Measurements from ENCODE around the gene TRIM67.

TRIM67 gene

GRCh38 chr1:231210126-231210525, 48.3 kb downstream of the TRIM67 start:
- Histone ChIP-seq H3K4me1 (ENCODE audit: control insufficient read depth, insufficient read depth, low read length) (no peaks in the 10 kb centered on the region), H3K27ac (ENCODE audit: extremely low read depth, low read depth, low read length) (no peak overlapping the region), H3K4me3 (ENCODE audit: low read depth, low read length) (no peak overlapping the region), H3K9me3 (ENCODE audit: control insufficient read depth, insufficient read depth, low read depth, low read length) (no peaks in the 10 kb centered on the region), H3K36me3 (ENCODE audit: control insufficient read depth in 2 of 2, insufficient read depth in 1 of 2, low read length in 2 of 2) (no peaks in the 10 kb centered on the region)
- ChIA-PET POLR2A (interaction anchor here (0.6 kb wide), 1 partner anchor 193 kb away, joined by 3 read pairs; no protein-coding TSS in a partner anchor), CTCF (interaction anchor here (0.6 to 3.5 kb wide), 30 partner anchors 14 to 1951 kb away, joined by 3 to 45 read pairs (median 4); partner anchors contain the start of genes ARV1 and TTC13)
- TF ChIP-seq, protein P1, sequence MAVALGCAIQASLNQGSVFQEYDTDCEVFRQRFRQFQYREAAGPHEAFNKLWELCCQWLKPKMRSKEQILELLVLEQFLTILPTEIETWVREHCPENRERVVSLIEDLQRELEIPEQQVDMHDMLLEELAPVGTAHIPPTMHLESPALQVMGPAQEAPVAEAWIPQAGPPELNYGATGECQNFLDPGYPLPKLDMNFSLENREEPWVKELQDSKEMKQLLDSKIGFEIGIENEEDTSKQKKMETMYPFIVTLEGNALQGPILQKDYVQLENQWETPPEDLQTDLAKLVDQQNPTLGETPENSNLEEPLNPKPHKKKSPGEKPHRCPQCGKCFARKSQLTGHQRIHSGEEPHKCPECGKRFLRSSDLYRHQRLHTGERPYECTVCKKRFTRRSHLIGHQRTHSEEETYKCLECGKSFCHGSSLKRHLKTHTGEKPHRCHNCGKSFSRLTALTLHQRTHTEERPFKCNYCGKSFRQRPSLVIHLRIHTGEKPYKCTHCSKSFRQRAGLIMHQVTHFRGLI (tag by site-specific recombination; IDR thresholded peaks at IDR 0.05) = no peak
- TF ChIP-seq ZNF133 (tag by site-specific recombination; IDR thresholded peaks at IDR 0.05) (no peak), ZNF610 (tag by site-specific recombination; IDR thresholded peaks at IDR 0.05; ENCODE audit: borderline replicate concordance) (no peak), ZNF132 (tag by site-specific recombination; IDR thresholded peaks at IDR 0.05; ENCODE audit: borderline replicate concordance) (no peak), ZNF529 (tag by site-specific recombination; IDR thresholded peaks at IDR 0.05; ENCODE audit: insufficient replicate concordance) (no peak), ZSCAN16 (tag by site-specific recombination; IDR thresholded peaks at IDR 0.05) (no peak), ZNF555 (tag by site-specific recombination; conservative IDR thresholded peaks at IDR 0.05) (no peak), ZNF629 (tag by site-specific recombination; IDR thresholded peaks at IDR 0.05) (no peak), PRDM1 (tag by site-specific recombination; IDR thresholded peaks at IDR 0.05) (no peak), MEIS1 (CRISPR knock-in tag; IDR thresholded peaks at IDR 0.05; ENCODE audit: borderline replicate concordance) (no peak), ZNF416 (tag by site-specific recombination; IDR thresholded peaks at IDR 0.05) (no peak), ZNF26 (tag by site-specific recombination; IDR thresholded peaks at IDR 0.05) (no peak), ZNF501 (tag by site-specific recombination; IDR thresholded peaks at IDR 0.05) (no peak), ZNF639 (tag by site-specific recombination; IDR thresholded peaks at IDR 0.05) (no peak), ZNF423 (tag by site-specific recombination; IDR thresholded peaks at IDR 0.05) (no peak), OVOL3 (tag by site-specific recombination; IDR thresholded peaks at IDR 0.05) (no peak)
- TF ChIP-seq, protein P2, sequence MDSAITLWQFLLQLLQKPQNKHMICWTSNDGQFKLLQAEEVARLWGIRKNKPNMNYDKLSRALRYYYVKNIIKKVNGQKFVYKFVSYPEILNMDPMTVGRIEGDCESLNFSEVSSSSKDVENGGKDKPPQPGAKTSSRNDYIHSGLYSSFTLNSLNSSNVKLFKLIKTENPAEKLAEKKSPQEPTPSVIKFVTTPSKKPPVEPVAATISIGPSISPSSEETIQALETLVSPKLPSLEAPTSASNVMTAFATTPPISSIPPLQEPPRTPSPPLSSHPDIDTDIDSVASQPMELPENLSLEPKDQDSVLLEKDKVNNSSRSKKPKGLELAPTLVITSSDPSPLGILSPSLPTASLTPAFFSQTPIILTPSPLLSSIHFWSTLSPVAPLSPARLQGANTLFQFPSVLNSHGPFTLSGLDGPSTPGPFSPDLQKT (IDR thresholded peaks at IDR 0.05; ENCODE audit: borderline replicate concordance, low read depth, low read length) = no peak
- TF ChIP-seq, protein P3, sequence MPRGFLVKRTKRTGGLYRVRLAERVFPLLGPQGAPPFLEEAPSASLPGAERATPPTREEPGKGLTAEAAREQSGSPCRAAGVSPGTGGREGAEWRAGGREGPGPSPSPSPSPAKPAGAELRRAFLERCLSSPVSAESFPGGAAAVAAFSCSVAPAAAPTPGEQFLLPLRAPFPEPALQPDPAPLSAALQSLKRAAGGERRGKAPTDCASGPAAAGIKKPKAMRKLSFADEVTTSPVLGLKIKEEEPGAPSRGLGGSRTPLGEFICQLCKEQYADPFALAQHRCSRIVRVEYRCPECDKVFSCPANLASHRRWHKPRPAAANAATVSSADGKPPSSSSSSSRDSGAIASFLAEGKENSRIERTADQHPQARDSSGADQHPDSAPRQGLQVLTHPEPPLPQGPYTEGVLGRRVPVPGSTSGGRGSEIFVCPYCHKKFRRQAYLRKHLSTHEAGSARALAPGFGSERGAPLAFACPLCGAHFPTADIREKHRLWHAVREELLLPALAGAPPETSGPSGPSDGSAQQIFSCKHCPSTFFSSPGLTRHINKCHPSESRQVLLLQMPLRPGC (tag by site-specific recombination; IDR thresholded peaks at IDR 0.05) = no peak
